Lung (tissue), 12 donors: ENCODE measurements around the gene DUSP9. TPM values are rescaled to one million over a fixed set of nuclear protein-coding genes. Genes with fewer than 3 reads are reported as not detected.
A peak's percentile ranks its signal among the peaks of the same experiment; 100 is the strongest.

Experiments
- ATAC-seq: fragments of 200-7000 bp; cut with Tn5 transposase; one replicate; pipeline ENCODE4 v1.9.1; 2020; ENCODE audit warnings: moderate number of reproducible peaks; ENCODE audit not compliant: insufficient read depth, low FRiP score
- DNase-seq, 3 donors: peaks; one replicate each; pipeline ENCODE4 v3.0.0-alpha.2; 2013 to 2017
- H3K27ac ChIP-seq, 2 donors: one replicate each; pipeline ENCODE4 v1.5.1; 2013; ENCODE audit warnings: mild to moderate bottlenecking in 2 of 2, moderate library complexity in 2 of 2, control low read depth in 1 of 2, inconsistent platforms in 1 of 2, low read depth in 1 of 2, low read length in 1 of 2
- H3K27me3 ChIP-seq, 3 donors: one replicate each; pipeline ENCODE4 v1.5.1; 2013; ENCODE audit warnings: low read length in 2 of 3; ENCODE audit not compliant: control insufficient read depth in 3 of 3, insufficient read depth in 3 of 3
- H3K36me3 ChIP-seq, 4 donors: one replicate each; pipeline ENCODE4 v1.5.1; 2013; ENCODE audit warnings: low read length in 4 of 4, mild to moderate bottlenecking in 1 of 4, moderate library complexity in 1 of 4; ENCODE audit not compliant: control insufficient read depth in 4 of 4, insufficient read depth in 4 of 4
- H3K4me1 ChIP-seq, 5 donors: one replicate each; pipeline ENCODE4 v1.5.1; 2013; ENCODE audit warnings: low read length in 5 of 5, mild to moderate bottlenecking in 2 of 5, moderate library complexity in 1 of 5; ENCODE audit not compliant: control insufficient read depth in 5 of 5, insufficient read depth in 5 of 5
- H3K4me3 ChIP-seq: one replicate; pipeline ENCODE4 v1.5.1; 2013; ENCODE audit warnings: mild to moderate bottlenecking, control low read depth, moderate library complexity
- H3K9ac ChIP-seq, 2 donors: one replicate each; pipeline ENCODE4 v1.5.1; 2013; ENCODE audit warnings: low read length in 2 of 2, control low read depth in 1 of 2; ENCODE audit not compliant: insufficient read depth in 1 of 2
- H3K9me3 ChIP-seq, 4 donors: one replicate each; pipeline ENCODE4 v1.5.1; 2013; ENCODE audit warnings: low read length in 3 of 4, mild to moderate bottlenecking in 1 of 4, moderate library complexity in 1 of 4; ENCODE audit not compliant: control insufficient read depth in 4 of 4, insufficient read depth in 3 of 4
- CTCF ChIP-seq: IDR thresholded peaks from 2 replicates; pipeline ENCODE4 v1.5.1; 2012; ENCODE audit warnings: mild to moderate bottlenecking; ENCODE audit errors: control extremely low read depth, extremely low read depth
- WGBS, 2 donors: extraction: QIAGEN DNeasy Blood & Tissue Kit; methylation state at CpG; one replicate each; pipeline ENCODE4 v1.1.7; 2013; 5-methylcytosine and 5-hydroxymethylcytosine counted together
- polyA plus RNA-seq, 2 donors: library from polyadenylated mRNA; stranded (reverse); fragments of 200-250 nt; gene quantifications; one replicate each; pipeline ENCODE4 v1.2.1, GENCODE V29; 2013
- total RNA-seq, 2 donors: library from RNA; depleted of rRNA in 1 of 2; stranded (reverse); fragments of >200 nt in 1 of 2; gene quantifications; one replicate each; pipeline ENCODE4 v1.2.1, GENCODE V29; 2014 to 2021
- donor health status: control.
- donor health status: control.
- donor health status: Bipolar disorder and iron deficiency.
- donor health status: healthy.
- donor health status: DM: yes; HTN: yes; CAD: no.

Gene DUSP9
- total and polyA plus RNA-seq, 4 donors = 0.10 to 0.55 (median 0.23) TPM

DNA sequence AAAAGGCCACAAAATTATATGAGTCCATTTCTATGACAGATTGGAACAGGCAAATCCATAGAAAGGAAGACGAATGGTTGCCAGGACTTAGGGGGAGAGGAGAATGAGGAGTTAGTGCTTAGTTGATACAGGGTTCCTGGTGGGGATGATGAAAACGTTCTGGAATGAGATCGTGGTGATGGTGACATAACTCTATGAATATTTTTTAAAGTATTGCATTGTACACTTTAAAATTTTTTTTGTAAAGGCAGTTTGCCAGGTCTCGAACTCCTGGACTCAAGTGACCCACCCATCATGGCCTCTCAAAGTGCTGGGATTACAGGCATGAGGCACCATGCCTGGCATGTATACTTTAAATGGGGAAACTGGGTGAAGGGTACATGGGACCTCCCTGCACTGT is 38.2 kb upstream of the DUSP9 start:
- H3K27me3 ChIP-seq = peaks cover 0 to 3% (median 2%) of the 10 kb centered on the region in 3 donors
- no peak for TF ChIP-seq CTCF
- ATAC-seq = no peak
- H3K4me1 ChIP-seq = no peaks in the 10 kb centered on the region
- no peak overlapping the region for H3K9ac ChIP-seq
- H3K36me3 ChIP-seq = no peaks in the 10 kb centered on the region
- H3K27ac ChIP-seq = no peak overlapping the region
- H3K4me3 ChIP-seq = no peak overlapping the region
- H3K9me3 ChIP-seq = peaks cover 0 to 3% (median 0%) of the 10 kb centered on the region in 4 donors
- 53 to 67% methylated on average over 4 of the region's 4 CpGs for whole genome bisulfite sequencing, 2 donors
- DNase-seq = no peak

GRCh38 chrX:153609917-153610835 is 36.8 kb upstream of the DUSP9 start:
- H3K36me3 ChIP-seq = no peaks in the 10 kb centered on the region
- ATAC-seq = peak; percentile 86
- no peak overlapping the region for H3K4me3 ChIP-seq
- peaks cover 0 to 6% (median 0%) of the 10 kb centered on the region in 4 donors for H3K9me3 ChIP-seq
- TF ChIP-seq CTCF = peak; percentile 35
- no peaks in the 10 kb centered on the region for H3K4me1 ChIP-seq
- no peak overlapping the region for H3K9ac ChIP-seq
- H3K27me3 ChIP-seq = peaks cover 0 to 7% (median 3%) of the 10 kb centered on the region in 3 donors
- peak; percentile 88 to 91 (median 90) for DNase-seq
- no peak overlapping the region for H3K27ac ChIP-seq
- WGBS, 2 donors = 8 to 34% methylated on average over 35 to 63 of the region's 63 CpGs

GRCh38 chrX:153610836-153611213 is 36.2 kb upstream of the DUSP9 start:
- peaks cover 0 to 6% (median 0%) of the 10 kb centered on the region in 4 donors for H3K9me3 ChIP-seq
- DNase-seq = no peak
- peaks cover 0 to 10% (median 3%) of the 10 kb centered on the region in 3 donors for H3K27me3 ChIP-seq
- no peaks in the 10 kb centered on the region for H3K4me1 ChIP-seq
- no peak overlapping the region for H3K9ac ChIP-seq
- TF ChIP-seq CTCF = no peak
- ATAC-seq = no peak
- no peak overlapping the region for H3K4me3 ChIP-seq
- H3K36me3 ChIP-seq = no peaks in the 10 kb centered on the region
- H3K27ac ChIP-seq = no peak overlapping the region
- WGBS, 2 donors = 79 to 92% methylated on average over 5 to 9 of the region's 9 CpGs
